CD4-positive, alpha-beta T cell treated with Interleukin-1 beta for 1 hour (primary cell): ENCODE measurements around the gene FRMD5.

Source experiments
- DNase-seq, 2 donors: peaks; one replicate each; pipeline ENCODE4 v3.0.0-alpha.2; 2020 to 2022

The FRMD5 gene

GRCh38 chr15:44159492-44159891 is 35.6 kb downstream of the FRMD5 start:
- DNase-seq: no peak

- DNase-seq: no peak
Measured at GRCh38 chr15:44158111-44158510, 37.0 kb downstream of the FRMD5 start.

GRCh38 chr15:44157679-44158078 is 37.4 kb downstream of the FRMD5 start:
- DNase-seq: no peak

- DNase-seq: no peak
Measured at GRCh38 chr15:44153352-44153751, 41.7 kb downstream of the FRMD5 start.

GRCh38 chr15:44149224-44149623 is 45.8 kb downstream of the FRMD5 start:
- DNase-seq: no peak

GRCh38 chr15:44148580-44148979 is 46.5 kb downstream of the FRMD5 start:
- no peak for DNase-seq

GRCh38 chr15:44147636-44148035 is 47.4 kb downstream of the FRMD5 start:
- DNase-seq: no peak

GRCh38 chr15:44145495-44145894 is 49.6 kb downstream of the FRMD5 start:
- DNase-seq: no peak

- no peak for DNase-seq
Measured at GRCh38 chr15:44144992-44145391, 50.1 kb downstream of the FRMD5 start.

- DNase-seq: no peak
Measured at GRCh38 chr15:44144184-44144583, 50.9 kb downstream of the FRMD5 start.

- DNase-seq: no peak
Measured at GRCh38 chr15:44137750-44138149, 57.3 kb downstream of the FRMD5 start.

- no peak for DNase-seq
Measured at GRCh38 chr15:44136991-44137477, 58.0 kb downstream of the FRMD5 start.

GRCh38 chr15:44132057-44132456 is 63.0 kb downstream of the FRMD5 start:
- no peak for DNase-seq

- no peak for DNase-seq
Measured at GRCh38 chr15:44130778-44131177, 64.3 kb downstream of the FRMD5 start.

GRCh38 chr15:44129911-44130310 is 65.2 kb downstream of the FRMD5 start:
- no peak for DNase-seq

GRCh38 chr15:44128443-44128842 is 66.6 kb downstream of the FRMD5 start:
- DNase-seq: no peak

GRCh38 chr15:44125879-44126278 is 69.2 kb downstream of the FRMD5 start:
- no peak for DNase-seq

GRCh38 chr15:44102675-44103254 is 92.3 kb downstream of the FRMD5 start:
- no peak for DNase-seq

- no peak for DNase-seq
Measured at GRCh38 chr15:44101944-44102343, 93.1 kb downstream of the FRMD5 start.

- no peak for DNase-seq
Measured at GRCh38 chr15:44101286-44101685, 93.8 kb downstream of the FRMD5 start.

- no peak for DNase-seq
Measured at GRCh38 chr15:44099671-44100070, 95.4 kb downstream of the FRMD5 start.

- no peak for DNase-seq
Measured at GRCh38 chr15:44097552-44097951, 97.5 kb downstream of the FRMD5 start.

GRCh38 chr15:44096596-44096995 is 98.5 kb downstream of the FRMD5 start:
- DNase-seq: no peak

GRCh38 chr15:44094781-44095180 is 100.3 kb downstream of the FRMD5 start:
- no peak for DNase-seq

- no peak for DNase-seq
Measured at GRCh38 chr15:44093836-44094235, 101.2 kb downstream of the FRMD5 start.
